ENCODE measurements around the gene AHNAK2. TPM values are rescaled to one million over a fixed set of nuclear protein-coding genes. Genes with fewer than 3 reads are reported as not detected.
"Not testable (repeated sequence)": the region's sequence is repeated elsewhere in the genome, so short reads cannot be mapped to it uniquely, and the experiment has no call there.

The AHNAK2 gene
- total RNA-seq, 6 donors from 2014 or later = 4.3 to 48.0 (median 12.9) TPM

- H3K9me3 ChIP-seq = no peaks in the 10 kb centered on the region
- no peaks in the 10 kb centered on the region for H3K4me1 ChIP-seq
- H3K36me3 ChIP-seq = no peaks in the 10 kb centered on the region
- no peak for TF ChIP-seq POLR2A (IDR thresholded peaks at IDR 0.05)
- no peak for TF ChIP-seq POLR2AphosphoS5 (IDR thresholded peaks at IDR 0.05)
- TF ChIP-seq, protein P1, sequence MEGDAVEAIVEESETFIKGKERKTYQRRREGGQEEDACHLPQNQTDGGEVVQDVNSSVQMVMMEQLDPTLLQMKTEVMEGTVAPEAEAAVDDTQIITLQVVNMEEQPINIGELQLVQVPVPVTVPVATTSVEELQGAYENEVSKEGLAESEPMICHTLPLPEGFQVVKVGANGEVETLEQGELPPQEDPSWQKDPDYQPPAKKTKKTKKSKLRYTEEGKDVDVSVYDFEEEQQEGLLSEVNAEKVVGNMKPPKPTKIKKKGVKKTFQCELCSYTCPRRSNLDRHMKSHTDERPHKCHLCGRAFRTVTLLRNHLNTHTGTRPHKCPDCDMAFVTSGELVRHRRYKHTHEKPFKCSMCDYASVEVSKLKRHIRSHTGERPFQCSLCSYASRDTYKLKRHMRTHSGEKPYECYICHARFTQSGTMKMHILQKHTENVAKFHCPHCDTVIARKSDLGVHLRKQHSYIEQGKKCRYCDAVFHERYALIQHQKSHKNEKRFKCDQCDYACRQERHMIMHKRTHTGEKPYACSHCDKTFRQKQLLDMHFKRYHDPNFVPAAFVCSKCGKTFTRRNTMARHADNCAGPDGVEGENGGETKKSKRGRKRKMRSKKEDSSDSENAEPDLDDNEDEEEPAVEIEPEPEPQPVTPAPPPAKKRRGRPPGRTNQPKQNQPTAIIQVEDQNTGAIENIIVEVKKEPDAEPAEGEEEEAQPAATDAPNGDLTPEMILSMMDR (IDR thresholded peaks at IDR 0.05) = no peak
- TF ChIP-seq EP300 (IDR thresholded peaks at IDR 0.05) = no peak
- peak in 1 of 2 donors; percentile 68 for DNase-seq
- ATAC-seq (ENCODE audit: low FRiP score in 2 of 2) = no peak
- H3K27me3 ChIP-seq = no peaks in the 10 kb centered on the region
- H3K27ac ChIP-seq = no peak overlapping the region
- no peak overlapping the region for H3K4me3 ChIP-seq
- whole genome bisulfite sequencing, 2 donors = 87 to 91% methylated on average over 9 to 13 of the region's 13 CpGs
Observed at GRCh38 chr14:104953097-104953496, 25.1 kb downstream of the AHNAK2 start.

DNA sequence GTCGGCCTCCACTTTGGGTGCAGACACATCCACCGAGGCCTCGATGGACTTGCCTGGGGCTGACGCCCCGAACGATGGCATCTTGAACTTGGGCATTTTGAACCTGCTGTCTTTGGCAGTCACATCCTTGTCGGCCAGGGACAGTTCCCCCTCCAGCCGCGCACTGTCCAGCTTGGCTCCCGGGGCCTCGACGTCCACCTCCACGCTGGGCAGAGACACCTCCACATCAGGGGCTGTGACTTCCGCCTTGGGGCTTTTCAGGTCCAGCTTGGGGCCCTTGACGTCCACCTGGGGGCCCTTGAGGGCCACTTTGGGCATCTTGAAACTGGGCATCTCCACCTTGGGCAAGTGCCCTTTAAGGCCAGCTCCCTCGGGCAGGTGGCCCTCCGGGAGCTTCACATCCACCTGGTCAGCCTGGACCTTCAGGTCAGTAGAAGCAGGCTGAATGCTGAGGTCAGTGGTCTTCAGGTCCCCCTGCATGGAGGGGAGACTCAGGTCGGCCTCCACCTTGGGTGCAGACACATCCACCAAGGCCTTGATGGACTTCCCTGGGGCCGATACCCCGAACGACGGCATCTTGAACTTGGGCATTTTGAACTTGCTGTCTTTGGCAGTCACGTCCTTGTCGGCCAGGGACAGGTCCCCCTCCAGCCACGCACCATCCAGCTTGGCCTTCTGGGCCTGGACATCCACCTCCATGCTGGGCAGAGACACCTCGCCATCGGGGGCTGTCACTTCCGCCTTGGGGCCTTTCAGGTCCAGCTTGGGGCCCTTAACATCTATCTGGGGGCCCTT, 26.1 kb downstream of the AHNAK2 start:
- H3K4me3 ChIP-seq; H3K9me3 ChIP-seq; H3K36me3 ChIP-seq; H3K4me1 ChIP-seq; H3K27me3 ChIP-seq; ATAC-seq (ENCODE audit: low FRiP score in 2 of 2); H3K27ac ChIP-seq: not testable (repeated sequence)
- DNase-seq = peak in 1 of 2 donors; percentile 66
- WGBS, 2 donors = 84 to 96% methylated on average over 17 to 28 of the region's 28 CpGs

DNA sequence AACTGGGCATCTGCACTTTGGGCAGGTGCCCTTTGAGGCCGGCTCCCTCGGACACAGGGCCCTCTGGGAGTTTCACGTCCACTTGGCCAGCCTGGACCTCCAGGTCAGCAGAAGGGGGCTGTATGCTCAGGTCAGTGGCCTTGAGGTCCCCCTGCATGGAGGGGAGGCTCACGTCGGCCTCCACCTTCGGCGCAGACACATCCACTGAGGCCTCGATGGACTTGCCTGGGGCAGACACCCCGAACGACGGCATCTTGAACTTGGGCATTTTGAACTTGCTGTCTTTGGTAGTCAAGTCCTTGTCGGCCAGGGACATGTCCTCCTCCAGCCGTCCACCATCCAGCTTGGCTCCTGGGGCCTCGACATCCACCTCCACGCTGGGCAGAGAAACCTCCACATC, 27.5 kb downstream of the AHNAK2 start:
- WGBS, 2 donors = 82 to 85% methylated on average over 13 to 15 of the region's 15 CpGs
- not testable (repeated sequence) for ATAC-seq (ENCODE audit: low FRiP score in 2 of 2); H3K27ac ChIP-seq; H3K27me3 ChIP-seq; H3K9me3 ChIP-seq; H3K36me3 ChIP-seq; H3K4me3 ChIP-seq; H3K4me1 ChIP-seq; DNase-seq

- Histone ChIP-seq H3K4me1 (no peaks in the 10 kb centered on the region), H3K36me3 (no peaks in the 10 kb centered on the region), H3K27ac (no peak overlapping the region), H3K4me3 (no peak overlapping the region), H3K27me3 (no peaks in the 10 kb centered on the region), H3K9me3 (no peaks in the 10 kb centered on the region)
- DNase-seq (no peak), ATAC-seq (ENCODE audit: low FRiP score in 2 of 2) (no peak)
- 86 to 90% methylated on average over 12 to 17 of the region's 17 CpGs for WGBS, 2 donors
- TF ChIP-seq EP300 (IDR thresholded peaks at IDR 0.05) (no peak), POLR2A (IDR thresholded peaks at IDR 0.05) (no peak), POLR2AphosphoS5 (IDR thresholded peaks at IDR 0.05) (no peak)
- TF ChIP-seq, protein P1 (IDR thresholded peaks at IDR 0.05) = no peak
Observed at GRCh38 chr14:104950021-104950420, 28.2 kb downstream of the AHNAK2 start.

DNA sequence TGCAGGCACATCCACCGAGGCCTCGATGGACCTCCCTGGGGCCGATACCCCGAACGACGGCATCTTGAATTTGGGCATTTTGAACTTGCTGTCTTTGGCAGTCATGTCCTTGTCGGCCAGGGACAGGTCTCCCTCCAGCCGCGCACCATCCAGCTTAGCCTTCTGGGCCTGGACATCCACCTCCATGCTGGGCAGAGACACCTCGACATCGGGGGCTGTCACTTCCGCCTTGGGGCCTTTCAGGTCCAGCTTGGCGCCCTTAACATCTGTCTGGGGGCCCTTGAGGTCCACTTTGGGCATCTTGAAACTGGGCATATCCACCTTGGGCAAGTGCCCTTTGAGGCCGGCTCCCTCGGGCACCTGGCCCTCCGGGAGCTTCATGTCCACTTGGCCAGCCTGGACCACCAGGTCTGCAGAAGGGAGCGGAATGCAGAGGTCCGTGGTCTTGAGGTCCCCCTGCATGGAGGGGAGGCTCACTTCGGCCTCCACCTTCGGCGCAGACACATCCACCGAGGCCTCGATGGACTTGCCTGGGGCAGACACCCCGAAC, 28.7 kb downstream of the AHNAK2 start:
- H3K4me3 ChIP-seq; ATAC-seq (ENCODE audit: low FRiP score in 2 of 2); H3K27me3 ChIP-seq; H3K27ac ChIP-seq; H3K36me3 ChIP-seq; H3K4me1 ChIP-seq; H3K9me3 ChIP-seq: not testable (repeated sequence)
- WGBS, 2 donors = 89 to 93% methylated on average over 13 to 20 of the region's 24 CpGs
- peak in 1 of 2 donors; percentile 63 for DNase-seq

- H3K36me3 ChIP-seq = no peaks in the 10 kb centered on the region
- H3K4me1 ChIP-seq = no peaks in the 10 kb centered on the region
- no peak overlapping the region for H3K27ac ChIP-seq
- no peak for ATAC-seq (ENCODE audit: low FRiP score in 2 of 2)
- DNase-seq = no peak
- TF ChIP-seq EP300 (IDR thresholded peaks at IDR 0.05) (no peak), POLR2A (IDR thresholded peaks at IDR 0.05) (no peak)
- TF ChIP-seq, protein P1 (IDR thresholded peaks at IDR 0.05) = no peak
- no peaks in the 10 kb centered on the region for H3K9me3 ChIP-seq
- 91 to 100% methylated on average over 5 to 11 of the region's 11 CpGs for WGBS, 2 donors
- no peaks in the 10 kb centered on the region for H3K27me3 ChIP-seq
- no peak overlapping the region for H3K4me3 ChIP-seq
Observed at GRCh38 chr14:104948736-104949031, 29.5 kb downstream of the AHNAK2 start.

GRCh38 chr14:104947881-104948735, 30.1 kb downstream of the AHNAK2 start:
- H3K4me1 ChIP-seq; H3K36me3 ChIP-seq; H3K9me3 ChIP-seq; H3K27ac ChIP-seq; H3K4me3 ChIP-seq; ATAC-seq (ENCODE audit: low FRiP score in 2 of 2); H3K27me3 ChIP-seq: not testable (repeated sequence)
- WGBS, 2 donors = 91 to 95% methylated on average over 20 to 35 of the region's 35 CpGs
- DNase-seq = peak in 1 of 2 donors; percentile 66

- H3K9me3 ChIP-seq; H3K27ac ChIP-seq; ATAC-seq (ENCODE audit: low FRiP score in 2 of 2); H3K27me3 ChIP-seq; H3K4me1 ChIP-seq; H3K36me3 ChIP-seq; H3K4me3 ChIP-seq: not testable (repeated sequence)
- WGBS, 2 donors = 89 to 100% methylated on average over 5 to 13 of the region's 13 CpGs
- peak in 1 of 2 donors; percentile 58 for DNase-seq
Observed at GRCh38 chr14:104947201-104947600, 31.0 kb downstream of the AHNAK2 start.

Measured in upper lobe of left lung (tissue), 6 donors.